Sigmoid colon (tissue), 7 donors: Measurements from ENCODE around the gene ADARB2. TPM values are rescaled to one million over a fixed set of nuclear protein-coding genes. Genes with fewer than 3 reads are reported as not detected.

Experiments
- DNase-seq: peaks from one replicate; pipeline ENCODE4 v3.0.0-alpha.2; 2019
- H3K27ac ChIP-seq, 4 donors: fragments of 200-600 bp; sonication (generic); one replicate each; pipeline ENCODE4 v1.5.1; 2016 to 2019; ENCODE audit warnings: mild to moderate bottlenecking in 1 of 4
- H3K27me3 ChIP-seq, 3 donors: fragments of 200-600 bp; sonication (generic); one replicate each; pipeline ENCODE4 v1.5.1; 2019; ENCODE audit warnings: mild to moderate bottlenecking in 1 of 3
- H3K36me3 ChIP-seq, 4 donors: fragments of 200-600 bp; sonication (generic); one replicate each; pipeline ENCODE4 v1.5.1; 2016 to 2019
- H3K4me1 ChIP-seq, 4 donors: fragments of 200-600 bp; sonication (generic); one replicate each; pipeline ENCODE4 v1.5.1; 2017 to 2019
- H3K4me3 ChIP-seq, 4 donors: fragments of 200-600 bp; sonication (generic); one replicate each; pipeline ENCODE4 v1.5.1; 2017 to 2019; ENCODE audit warnings: mild to moderate bottlenecking in 2 of 4, moderate library complexity in 1 of 4
- H3K9me3 ChIP-seq, 4 donors: fragments of 200-600 bp in 3 of 4; sonication (generic) in 3 of 4; one replicate each; pipeline versions ENCODE4 v1.5.1 to v1.6.1; 2013 to 2019
- EP300 ChIP-seq, 4 donors: sonication (generic); formaldehyde crosslinking; IDR thresholded peaks; one replicate each; pipeline ENCODE4 v1.6.1; 2017; ENCODE audit warnings: antibody characterized with exemption in 4 of 4
- POLR2A ChIP-seq, 2 donors: fragments of 450-650 bp; IDR thresholded peaks; one replicate each; pipeline ENCODE4 v1.6.1; 2016; ENCODE audit warnings: antibody characterized with exemption in 2 of 2, mild to moderate bottlenecking in 2 of 2, moderate library complexity in 2 of 2
- POLR2AphosphoS5 ChIP-seq, 4 donors: sonication (generic); formaldehyde crosslinking; IDR thresholded peaks; one replicate each; pipeline ENCODE4 v1.6.1; 2017; ENCODE audit warnings: antibody characterized with exemption in 4 of 4
- WGBS, 2 donors: extraction: QIAGEN DNeasy Blood & Tissue Kit; methylation state at CpG; one replicate each; pipeline ENCODE4 v1.1.7; 2013; 5-methylcytosine and 5-hydroxymethylcytosine counted together
- intact Hi-C: fragments of 100-400 bp; cut with DNase I; formaldehyde crosslinking; loops from one replicate; pipeline ENCODE4 v1.15.1; 2023
- polyA plus RNA-seq, 3 donors: library from polyadenylated mRNA; stranded (reverse); fragments of 200-250 nt; gene quantifications; one replicate each; pipeline ENCODE4 v1.2.3, GENCODE V29; 2013
- total RNA-seq, 4 donors: library from RNA; depleted of rRNA; stranded (reverse); fragments of >200 nt; gene quantifications; one replicate each; pipeline ENCODE4 v1.1.0, GENCODE V29; 2016
- TF ChIP-seq, protein P1 (sequence below), 4 experiments: fragments of 450-650 bp in 3 of 4; fragments of 200-600 bp in 1 of 4; IDR thresholded peaks; one replicate each; pipeline ENCODE4 v1.5.1; 2016 to 2019; ENCODE audit warnings: antibody characterized with exemption in 4 of 4, mild to moderate bottlenecking in 3 of 4, moderate library complexity in 2 of 4
- donor health status: healthy with polysubstance abuse.
- donor health status: Bipolar disorder and iron deficiency.
- donor health status: healthy.

Gene ADARB2
- total and polyA plus RNA-seq, 7 donors = 0.60 to 5.9 (median 3.5) TPM; not detected in 1

DNA sequence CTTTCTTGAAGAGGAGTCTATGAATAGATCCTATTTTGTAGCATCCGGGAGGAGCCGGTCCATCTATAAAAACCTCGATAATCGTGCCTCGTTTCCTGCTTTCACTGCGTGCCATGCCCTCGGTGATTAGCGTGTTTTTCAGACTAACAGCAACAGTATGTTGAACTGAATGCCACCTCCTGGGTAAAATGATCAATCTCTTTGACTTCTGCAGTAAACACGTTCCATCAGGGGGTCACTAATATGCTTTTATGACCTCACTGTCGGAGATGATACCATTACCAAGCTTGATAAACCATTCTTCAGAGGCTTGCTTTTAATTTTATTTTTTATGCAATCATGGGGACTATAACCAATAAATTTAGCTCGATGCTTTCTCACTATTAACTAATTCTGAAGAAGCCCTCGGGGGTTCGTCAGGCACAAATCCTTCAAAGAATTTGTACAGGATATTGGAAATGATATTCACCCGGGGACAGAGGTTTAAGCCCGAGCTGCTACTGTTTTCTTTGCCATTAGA lies 228.3 kb downstream of the ADARB2 start:
- H3K4me1 ChIP-seq = no peaks in the 10 kb centered on the region
- TF ChIP-seq, protein P1, sequence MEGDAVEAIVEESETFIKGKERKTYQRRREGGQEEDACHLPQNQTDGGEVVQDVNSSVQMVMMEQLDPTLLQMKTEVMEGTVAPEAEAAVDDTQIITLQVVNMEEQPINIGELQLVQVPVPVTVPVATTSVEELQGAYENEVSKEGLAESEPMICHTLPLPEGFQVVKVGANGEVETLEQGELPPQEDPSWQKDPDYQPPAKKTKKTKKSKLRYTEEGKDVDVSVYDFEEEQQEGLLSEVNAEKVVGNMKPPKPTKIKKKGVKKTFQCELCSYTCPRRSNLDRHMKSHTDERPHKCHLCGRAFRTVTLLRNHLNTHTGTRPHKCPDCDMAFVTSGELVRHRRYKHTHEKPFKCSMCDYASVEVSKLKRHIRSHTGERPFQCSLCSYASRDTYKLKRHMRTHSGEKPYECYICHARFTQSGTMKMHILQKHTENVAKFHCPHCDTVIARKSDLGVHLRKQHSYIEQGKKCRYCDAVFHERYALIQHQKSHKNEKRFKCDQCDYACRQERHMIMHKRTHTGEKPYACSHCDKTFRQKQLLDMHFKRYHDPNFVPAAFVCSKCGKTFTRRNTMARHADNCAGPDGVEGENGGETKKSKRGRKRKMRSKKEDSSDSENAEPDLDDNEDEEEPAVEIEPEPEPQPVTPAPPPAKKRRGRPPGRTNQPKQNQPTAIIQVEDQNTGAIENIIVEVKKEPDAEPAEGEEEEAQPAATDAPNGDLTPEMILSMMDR (IDR thresholded peaks at IDR 0.05) = no peak
- no peak for TF ChIP-seq EP300 (IDR thresholded peaks at IDR 0.05)
- TF ChIP-seq POLR2A (IDR thresholded peaks at IDR 0.05) = no peak
- no peak for TF ChIP-seq POLR2AphosphoS5 (IDR thresholded peaks at IDR 0.05)
- no peak overlapping the region for H3K4me3 ChIP-seq
- 71 to 78% methylated on average over 15 of the region's 15 CpGs for WGBS, 2 donors
- no peak for DNase-seq
- no peaks in the 10 kb centered on the region for H3K9me3 ChIP-seq
- no peak overlapping the region for H3K27ac ChIP-seq
- no peaks in the 10 kb centered on the region for H3K36me3 ChIP-seq
- intact Hi-C loops = no loop called here
- H3K27me3 ChIP-seq = peaks cover 0 to 6% (median 0%) of the 10 kb centered on the region in 3 donors

DNA sequence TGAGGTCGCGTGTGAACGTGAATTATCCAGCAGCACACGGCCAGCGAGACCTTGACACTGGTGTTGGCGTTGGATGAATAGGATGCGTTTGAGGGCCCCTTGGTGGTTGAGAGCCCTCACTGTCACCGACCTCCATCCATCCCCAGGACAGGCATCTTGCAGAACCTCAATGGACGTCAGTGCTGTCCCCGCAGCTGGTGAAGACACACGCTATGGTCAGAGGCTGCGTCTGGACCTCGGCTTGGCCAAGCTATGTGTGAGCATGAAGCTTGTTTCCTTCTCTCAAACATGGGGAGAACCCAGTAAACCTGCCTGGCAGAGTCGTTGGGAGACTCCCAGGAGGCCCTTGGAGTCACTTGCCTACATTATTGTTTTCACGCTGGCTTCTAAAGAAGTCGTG lies 229.2 kb downstream of the ADARB2 start:
- no peak for DNase-seq
- H3K9me3 ChIP-seq = no peaks in the 10 kb centered on the region
- intact Hi-C loops = no loop called here
- H3K4me1 ChIP-seq = no peaks in the 10 kb centered on the region
- no peaks in the 10 kb centered on the region for H3K36me3 ChIP-seq
- TF ChIP-seq EP300 (IDR thresholded peaks at IDR 0.05) = no peak
- H3K4me3 ChIP-seq = no peak overlapping the region
- peaks cover 0 to 6% (median 0%) of the 10 kb centered on the region in 3 donors for H3K27me3 ChIP-seq
- WGBS, 2 donors = 89 to 94% methylated on average over 16 of the region's 16 CpGs
- no peak overlapping the region for H3K27ac ChIP-seq

DNA sequence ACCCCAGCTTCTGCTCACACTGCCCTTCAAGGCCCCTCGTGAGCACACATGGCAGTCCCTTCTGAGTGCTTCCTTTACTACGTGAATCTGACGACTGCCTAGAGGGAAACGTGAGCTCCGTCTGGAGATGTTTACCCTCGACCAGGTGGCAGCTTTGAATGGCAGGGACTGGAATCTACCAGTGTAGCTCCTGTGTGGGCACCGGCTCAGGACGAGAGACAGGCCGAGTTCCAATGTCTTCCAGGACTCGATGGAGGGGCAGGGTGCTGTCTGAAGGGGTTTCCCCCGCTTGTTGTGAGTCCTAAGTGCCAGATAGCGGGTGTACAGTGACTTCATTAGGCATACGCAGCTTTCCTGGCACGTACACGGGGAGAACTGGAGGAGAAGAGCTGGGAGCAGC lies 229.9 kb downstream of the ADARB2 start:
- Histone ChIP-seq H3K27ac (no peak overlapping the region), H3K4me1 (no peaks in the 10 kb centered on the region), H3K27me3 (peaks cover 0 to 6% (median 0%) of the 10 kb centered on the region in 3 donors), H3K36me3 (no peaks in the 10 kb centered on the region), H3K4me3 (no peak overlapping the region), H3K9me3 (no peaks in the 10 kb centered on the region)
- intact Hi-C loops = no loop called here
- no peak for DNase-seq
- TF ChIP-seq POLR2A (IDR thresholded peaks at IDR 0.05) (no peak), POLR2AphosphoS5 (IDR thresholded peaks at IDR 0.05) (no peak), EP300 (IDR thresholded peaks at IDR 0.05) (no peak)
- TF ChIP-seq, protein P1 (IDR thresholded peaks at IDR 0.05) = no peak
- WGBS, 2 donors = 76 to 83% methylated on average over 15 of the region's 15 CpGs

DNA sequence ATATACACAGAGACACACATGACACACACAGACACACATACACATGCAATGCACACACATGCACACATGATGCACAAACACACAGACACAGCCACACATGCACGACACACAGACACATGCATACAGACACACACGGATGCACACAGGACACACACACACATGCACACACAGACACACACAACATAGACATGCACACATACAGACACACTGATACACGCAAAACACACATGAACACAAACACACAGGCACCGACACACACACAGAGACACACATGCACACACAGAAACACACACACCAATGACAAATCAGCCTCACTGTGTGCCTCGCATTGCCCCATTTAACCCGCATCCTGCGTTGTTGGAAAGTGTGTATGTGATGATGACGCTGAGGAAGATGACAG lies 232.4 kb downstream of the ADARB2 start:
- no peak for TF ChIP-seq POLR2AphosphoS5 (IDR thresholded peaks at IDR 0.05)
- no peak for DNase-seq
- WGBS, 2 donors = 95% methylated on average over 8 of the region's 8 CpGs
- intact Hi-C loops = no loop called here
- Histone ChIP-seq H3K27ac (no peak overlapping the region), H3K9me3 (no peaks in the 10 kb centered on the region), H3K4me3 (no peak overlapping the region), H3K36me3 (no peaks in the 10 kb centered on the region), H3K4me1 (no peaks in the 10 kb centered on the region), H3K27me3 (peaks cover 0 to 6% (median 0%) of the 10 kb centered on the region in 3 donors)

DNA sequence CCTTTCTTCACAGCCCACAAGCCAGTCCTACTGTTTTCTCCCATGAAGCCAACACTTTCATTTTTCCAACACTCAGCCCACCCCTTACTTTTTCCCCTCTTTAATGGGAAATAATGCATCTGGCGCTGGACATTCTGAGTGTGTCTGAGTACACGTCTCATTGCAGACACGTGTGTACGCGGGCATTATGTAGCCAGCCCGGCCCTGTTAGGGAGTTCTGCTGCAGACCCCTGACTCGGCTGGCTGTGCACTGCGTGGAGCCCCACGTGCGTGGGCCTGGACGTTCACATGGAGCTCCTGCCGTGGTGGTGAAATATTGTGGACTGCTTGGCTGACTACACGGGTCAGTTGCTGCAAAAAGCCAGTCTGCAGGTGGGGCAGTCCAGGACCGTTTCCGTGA lies 233.0 kb downstream of the ADARB2 start:
- intact Hi-C loops = no loop called here
- Histone ChIP-seq H3K9me3 (no peaks in the 10 kb centered on the region), H3K36me3 (no peaks in the 10 kb centered on the region), H3K4me3 (no peak overlapping the region), H3K27ac (no peak overlapping the region), H3K27me3 (peaks cover 0 to 6% (median 0%) of the 10 kb centered on the region in 3 donors), H3K4me1 (no peaks in the 10 kb centered on the region)
- DNase-seq = no peak
- no peak for TF ChIP-seq EP300 (IDR thresholded peaks at IDR 0.05)
- TF ChIP-seq, protein P1 (IDR thresholded peaks at IDR 0.05) = no peak
- TF ChIP-seq POLR2AphosphoS5 (IDR thresholded peaks at IDR 0.05) = no peak
- TF ChIP-seq POLR2A (IDR thresholded peaks at IDR 0.05) = no peak
- 90 to 92% methylated on average over 15 of the region's 15 CpGs for WGBS, 2 donors

DNA sequence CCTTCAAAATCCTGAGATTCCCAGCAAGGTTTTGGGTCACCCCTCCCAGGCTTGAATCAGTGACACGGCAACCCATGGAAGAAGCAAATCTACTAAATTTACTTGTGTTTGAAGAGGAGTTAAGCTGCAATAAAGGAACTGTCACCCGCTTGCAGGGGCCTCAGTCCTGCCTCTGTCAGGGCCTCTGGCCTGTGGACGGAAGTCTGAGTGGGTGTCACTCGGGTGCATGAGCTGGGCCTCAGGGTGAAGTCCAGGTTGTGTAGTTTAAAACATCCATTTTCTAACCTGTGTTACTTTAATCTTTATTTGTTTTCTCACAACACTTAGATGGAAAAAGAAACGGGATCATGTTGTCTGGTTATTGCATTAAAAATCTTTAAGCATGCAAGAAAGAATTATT lies 234.9 kb downstream of the ADARB2 start:
- no peaks in the 10 kb centered on the region for H3K9me3 ChIP-seq
- no peaks in the 10 kb centered on the region for H3K36me3 ChIP-seq
- intact Hi-C loops = no loop called here
- no peaks in the 10 kb centered on the region for H3K4me1 ChIP-seq
- no peak overlapping the region for H3K27ac ChIP-seq
- DNase-seq = no peak
- H3K27me3 ChIP-seq = peaks cover 0 to 2% (median 0%) of the 10 kb centered on the region in 3 donors
- no peak overlapping the region for H3K4me3 ChIP-seq
- 43 to 71% methylated on average over 5 of the region's 5 CpGs for WGBS, 2 donors
- no peak for TF ChIP-seq POLR2AphosphoS5 (IDR thresholded peaks at IDR 0.05)
- TF ChIP-seq, protein P1 (IDR thresholded peaks at IDR 0.05) = no peak
- TF ChIP-seq POLR2A (IDR thresholded peaks at IDR 0.05) = no peak
- TF ChIP-seq EP300 (IDR thresholded peaks at IDR 0.05) = no peak
